CD8-positive, alpha-beta memory T cell (primary cell): ENCODE measurements around the gene LAMA2. TPM values are rescaled to one million over a fixed set of nuclear protein-coding genes. Genes with fewer than 3 reads are reported as not detected.
"Not testable (repeated sequence)": the region's sequence is repeated elsewhere in the genome, so short reads cannot be mapped to it uniquely, and the experiment has no call there.

ENCODE experiments used
- CTCF ChIA-PET: fragments of 350-600 bp; sonication (Branson Sonifier 250); formaldehyde crosslinking; loops from one replicate; lab custom pipeline; 2021; ENCODE audit warnings: antibody characterized with exemption; lab: Charles Lee
- POLR2A ChIA-PET: fragments of 350-600 bp; sonication (Branson Sonifier 250); formaldehyde crosslinking; loops from one replicate; lab custom pipeline; 2021; ENCODE audit warnings: antibody characterized with exemption; lab: Charles Lee
- DNase-seq, 5 donors: peaks; one replicate each; pipeline versions ENCODE4 v3.0.0 to v3.0.0-alpha.2; 2020 to 2022; ENCODE audit warnings: mixed read lengths in 1 of 5
- H3K27ac ChIP-seq: one replicate; pipeline ENCODE4 v1.7.0; 2013; ENCODE audit warnings: low read depth, mild to moderate bottlenecking, low read length, moderate library complexity
- H3K27me3 ChIP-seq: 2 replicates; pipeline ENCODE4 v1.7.0; 2013; ENCODE audit warnings: low read length, mild to moderate bottlenecking; ENCODE audit not compliant: insufficient read depth, poor library complexity, severe bottlenecking
- H3K36me3 ChIP-seq: 2 replicates; pipeline ENCODE4 v1.7.0; 2013; ENCODE audit warnings: mild to moderate bottlenecking, low read length, moderate library complexity; ENCODE audit not compliant: insufficient read depth
- H3K4me1 ChIP-seq: 2 replicates; pipeline ENCODE4 v1.7.0; 2013; ENCODE audit warnings: mild to moderate bottlenecking, low read length, moderate library complexity; ENCODE audit not compliant: insufficient read depth
- H3K4me3 ChIP-seq: 2 replicates; pipeline ENCODE4 v1.7.0; 2013; ENCODE audit warnings: mild to moderate bottlenecking, low read length
- H3K9me3 ChIP-seq: 2 replicates; pipeline ENCODE4 v1.7.0; 2013; ENCODE audit warnings: mild to moderate bottlenecking, low read length
- H3K27ac Mint-ChIP-seq, 8 donors: one replicate each; pipeline ENCODE4 v1.8.0; 2020 to 2021; ENCODE audit warnings: mixed read lengths in 8 of 8, mild to moderate bottlenecking in 6 of 8, inconsistent platforms in 3 of 8, moderate library complexity in 3 of 8
- H3K27me3 Mint-ChIP-seq, 2 donors: one replicate each; pipeline ENCODE4 v1.8.0; 2020 to 2021; ENCODE audit warnings: mixed read lengths in 2 of 2, mild to moderate bottlenecking in 1 of 2, moderate library complexity in 1 of 2
- H3K36me3 Mint-ChIP-seq, 3 donors: one replicate each; pipeline ENCODE4 v1.8.0; 2020 to 2021; ENCODE audit warnings: mixed read lengths in 3 of 3, inconsistent platforms in 1 of 3, mild to moderate bottlenecking in 1 of 3
- H3K4me1 Mint-ChIP-seq, 3 donors: one replicate each; pipeline ENCODE4 v1.8.0; 2020 to 2021; ENCODE audit warnings: mixed read lengths in 3 of 3, inconsistent platforms in 1 of 3, mild to moderate bottlenecking in 1 of 3
- H3K4me3 Mint-ChIP-seq, 7 donors: one replicate each; pipeline ENCODE4 v1.8.0; 2020 to 2021; ENCODE audit warnings: mixed read lengths in 7 of 7, mild to moderate bottlenecking in 6 of 7, moderate library complexity in 4 of 7, inconsistent platforms in 2 of 7
- H3K9me3 Mint-ChIP-seq, 5 donors: one replicate each; pipeline ENCODE4 v1.8.0; 2020 to 2022; ENCODE audit warnings: mixed read lengths in 5 of 5, mild to moderate bottlenecking in 3 of 5, moderate library complexity in 2 of 5, inconsistent platforms in 1 of 5
- polyA plus RNA-seq: library from polyadenylated mRNA; unstranded; fragments of 300-500 nt; fragmentation: Illumina TruSeq; gene quantifications from one replicate; pipeline ENCODE4 v1.2.3, GENCODE V29; 2021
- total RNA-seq, 2 experiments: library from RNA; stranded (reverse); gene quantifications; one replicate each; pipeline ENCODE4 v1.2.3, GENCODE V29; 2021

Gene LAMA2
- total and polyA plus RNA-seq, 3 experiments from 2014 or later = 0.09 to 0.96 (median 0.45) TPM

DNA sequence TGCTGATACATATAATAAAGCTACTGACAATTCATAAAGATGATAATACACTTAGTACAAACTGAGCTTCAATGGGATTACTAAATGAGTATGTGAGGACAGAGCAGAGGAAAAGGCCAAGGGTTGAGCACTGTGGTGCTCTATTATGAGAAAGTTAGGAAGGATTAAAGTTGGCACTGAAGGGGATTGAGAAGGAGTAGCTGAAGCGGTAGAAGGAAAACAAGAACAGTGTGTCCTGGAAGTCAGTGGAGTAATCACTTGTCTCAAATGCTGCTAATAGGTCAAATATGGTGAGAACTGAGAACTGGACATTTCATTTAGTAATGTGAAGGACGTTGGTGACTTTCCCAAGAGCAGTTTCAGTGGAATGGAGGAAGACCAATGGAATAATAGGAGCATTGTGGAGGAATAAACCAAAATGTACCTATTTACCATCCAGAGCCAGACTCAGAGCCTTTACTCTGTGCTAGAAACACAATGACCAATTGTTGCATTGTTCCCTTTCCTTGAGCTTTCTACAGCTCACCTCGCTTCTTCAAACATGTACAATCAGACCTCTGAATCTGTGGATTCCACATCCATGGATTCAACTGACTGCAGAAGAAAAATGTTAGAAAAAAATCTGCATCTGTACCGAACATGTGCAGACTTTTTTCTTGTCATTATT, 255.9 kb downstream of the LAMA2 start:
- ChIA-PET POLR2A (no interaction called here), CTCF (no interaction called here)

GRCh38 chr6:129140526-129140925, 257.6 kb downstream of the LAMA2 start:
- H3K27me3 Mint-ChIP-seq = no peaks in the 10 kb centered on the region
- no peak overlapping the region for H3K4me3 ChIP-seq
- no peaks in the 10 kb centered on the region for H3K9me3 ChIP-seq
- no peak overlapping the region for H3K4me3 Mint-ChIP-seq
- H3K4me1 Mint-ChIP-seq = no peaks in the 10 kb centered on the region
- H3K27ac Mint-ChIP-seq = no peak overlapping the region
- no peak for DNase-seq
- no peak overlapping the region for H3K27ac ChIP-seq
- CTCF ChIA-PET = no interaction called here
- H3K4me1 ChIP-seq = no peaks in the 10 kb centered on the region
- H3K36me3 ChIP-seq = no peaks in the 10 kb centered on the region
- POLR2A ChIA-PET = no interaction called here
- H3K27me3 ChIP-seq = no peaks in the 10 kb centered on the region
- no peaks in the 10 kb centered on the region for H3K9me3 Mint-ChIP-seq
- H3K36me3 Mint-ChIP-seq = no peaks in the 10 kb centered on the region

More for the DNA sequence above, 255.9 kb downstream of the LAMA2 start:
- Mint-ChIP-seq H3K4me1 (no peaks in the 10 kb centered on the region), H3K27ac (peak overlapping the region in 1 of 8 donors; percentile 78), H3K4me3 (no peak overlapping the region), H3K27me3 (peaks cover 0 to 2% of the 10 kb centered on the region in 2 donors), H3K36me3 (no peaks in the 10 kb centered on the region), H3K9me3 (no peaks in the 10 kb centered on the region)
- Histone ChIP-seq H3K4me3 (no peak overlapping the region), H3K36me3 (no peaks in the 10 kb centered on the region), H3K4me1 (no peaks in the 10 kb centered on the region), H3K27ac (no peak overlapping the region), H3K9me3 (no peaks in the 10 kb centered on the region), H3K27me3 (no peaks in the 10 kb centered on the region)
- no peak for DNase-seq

DNA sequence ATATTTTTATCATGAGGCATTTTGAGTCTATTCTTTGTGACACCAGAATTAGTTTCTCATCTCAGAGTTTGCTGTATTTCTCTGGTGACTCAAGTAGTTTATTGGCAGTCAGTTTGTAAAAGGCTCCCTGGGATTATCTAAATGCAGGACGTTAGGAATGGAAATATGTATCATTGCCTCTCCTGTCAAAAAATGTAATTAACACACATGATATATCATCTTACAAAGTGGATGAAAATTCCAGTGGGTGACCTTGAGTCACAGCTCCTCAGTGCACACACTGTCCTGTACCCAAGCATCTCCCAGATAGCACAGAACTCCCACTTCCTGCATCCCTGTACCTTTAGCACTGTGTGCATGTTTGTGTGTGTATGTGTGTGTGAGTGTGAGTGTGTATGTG, 258.6 kb downstream of the LAMA2 start:
- H3K27me3 Mint-ChIP-seq = no peaks in the 10 kb centered on the region
- Histone ChIP-seq H3K9me3 (no peaks in the 10 kb centered on the region), H3K4me1 (no peaks in the 10 kb centered on the region), H3K4me3 (no peak overlapping the region), H3K36me3 (no peaks in the 10 kb centered on the region), H3K27ac (no peak overlapping the region), H3K27me3 (no peaks in the 10 kb centered on the region)
- no peak overlapping the region for H3K4me3 Mint-ChIP-seq
- no peak for DNase-seq
- ChIA-PET CTCF (no interaction called here), POLR2A (no interaction called here)
- no peaks in the 10 kb centered on the region for H3K36me3 Mint-ChIP-seq
- no peaks in the 10 kb centered on the region for H3K4me1 Mint-ChIP-seq
- no peak overlapping the region for H3K27ac Mint-ChIP-seq
- H3K9me3 Mint-ChIP-seq = no peaks in the 10 kb centered on the region

DNA sequence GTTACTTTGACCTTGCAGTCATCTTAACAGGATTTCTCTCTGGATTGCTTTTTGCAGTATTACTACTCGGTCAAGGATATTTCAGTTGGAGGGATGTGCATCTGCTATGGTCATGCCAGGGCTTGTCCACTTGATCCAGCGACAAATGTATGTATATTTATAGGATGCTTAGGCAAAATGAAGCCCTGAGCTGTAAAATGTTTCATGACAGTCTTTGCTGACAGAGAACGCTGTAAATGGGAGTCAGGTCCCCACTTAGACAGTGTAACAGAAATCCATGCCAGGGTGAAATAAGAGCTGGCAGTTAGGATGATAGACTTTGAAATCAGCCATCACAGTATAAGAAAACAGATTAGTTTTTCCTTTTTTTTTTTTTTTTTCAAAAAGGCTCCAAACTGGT, 264.0 kb downstream of the LAMA2 start:
- Histone ChIP-seq H3K4me1 (no peaks in the 10 kb centered on the region), H3K9me3 (no peaks in the 10 kb centered on the region), H3K4me3 (no peak overlapping the region), H3K36me3 (no peaks in the 10 kb centered on the region), H3K27ac (no peak overlapping the region), H3K27me3 (no peaks in the 10 kb centered on the region)
- H3K27me3 Mint-ChIP-seq = no peaks in the 10 kb centered on the region
- H3K36me3 Mint-ChIP-seq = no peaks in the 10 kb centered on the region
- ChIA-PET CTCF (interaction anchor here (0.8 kb wide), 1 partner anchor 11 kb away, joined by 4 read pairs; no protein-coding TSS in a partner anchor), POLR2A (no interaction called here)
- H3K4me3 Mint-ChIP-seq = no peak overlapping the region
- H3K9me3 Mint-ChIP-seq = no peaks in the 10 kb centered on the region
- H3K4me1 Mint-ChIP-seq = no peaks in the 10 kb centered on the region
- no peak overlapping the region for H3K27ac Mint-ChIP-seq
- no peak for DNase-seq

GRCh38 chr6:129150507-129150906, 267.6 kb downstream of the LAMA2 start:
- Mint-ChIP-seq H3K4me3 (no peak overlapping the region), H3K4me1 (no peaks in the 10 kb centered on the region), H3K36me3 (no peaks in the 10 kb centered on the region), H3K27ac (no peak overlapping the region), H3K9me3 (no peaks in the 10 kb centered on the region), H3K27me3 (no peaks in the 10 kb centered on the region)
- ChIA-PET CTCF (no interaction called here), POLR2A (no interaction called here)
- Histone ChIP-seq H3K36me3 (no peaks in the 10 kb centered on the region), H3K27me3 (no peaks in the 10 kb centered on the region), H3K9me3 (no peaks in the 10 kb centered on the region), H3K4me1 (no peaks in the 10 kb centered on the region), H3K27ac (no peak overlapping the region), H3K4me3 (no peak overlapping the region)
- DNase-seq = no peak

GRCh38 chr6:129153257-129153656, 270.3 kb downstream of the LAMA2 start:
- Mint-ChIP-seq H3K27ac (no peak overlapping the region), H3K36me3 (no peaks in the 10 kb centered on the region), H3K27me3 (no peaks in the 10 kb centered on the region), H3K9me3 (no peaks in the 10 kb centered on the region), H3K4me1 (no peaks in the 10 kb centered on the region), H3K4me3 (no peak overlapping the region)
- POLR2A ChIA-PET = no interaction called here
- Histone ChIP-seq H3K36me3 (no peaks in the 10 kb centered on the region), H3K27me3 (no peaks in the 10 kb centered on the region), H3K27ac (no peak overlapping the region), H3K4me1 (no peaks in the 10 kb centered on the region), H3K9me3 (no peaks in the 10 kb centered on the region), H3K4me3 (no peak overlapping the region)
- CTCF ChIA-PET = interaction anchor here (0.8 kb wide), 1 partner anchor 8 kb away, joined by 3 read pairs; no protein-coding TSS in a partner anchor
- no peak for DNase-seq

GRCh38 chr6:129159242-129159641, 276.3 kb downstream of the LAMA2 start:
- H3K9me3 ChIP-seq, H3K36me3 Mint-ChIP-seq, H3K27ac ChIP-seq, H3K27ac Mint-ChIP-seq, H3K9me3 Mint-ChIP-seq, H3K4me3 Mint-ChIP-seq, H3K4me3 ChIP-seq, POLR2A ChIA-PET, H3K4me1 ChIP-seq, CTCF ChIA-PET, H3K27me3 ChIP-seq, H3K27me3 Mint-ChIP-seq, H3K36me3 ChIP-seq, H3K4me1 Mint-ChIP-seq, DNase-seq: not testable (repeated sequence)

DNA sequence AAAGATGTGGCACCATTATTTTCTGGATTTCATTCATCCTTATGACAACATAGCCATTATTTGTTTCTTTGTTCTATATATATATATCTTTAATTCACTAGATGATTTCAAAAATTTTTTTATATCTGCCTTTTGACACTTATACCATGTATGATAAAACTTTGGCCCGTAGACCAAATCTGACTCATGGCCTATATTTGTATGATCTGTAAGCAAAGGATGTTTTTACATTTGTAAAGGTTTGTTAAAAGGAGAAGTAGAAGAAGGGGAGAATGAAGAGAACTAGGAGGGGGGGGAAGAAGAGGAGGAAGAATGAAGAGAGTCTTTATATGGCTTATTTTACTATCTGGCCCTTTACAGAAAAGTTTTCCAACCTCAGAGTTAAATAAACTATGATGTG, 279.7 kb downstream of the LAMA2 start:
- H3K4me3 Mint-ChIP-seq = no peak overlapping the region
- H3K27me3 Mint-ChIP-seq = no peaks in the 10 kb centered on the region
- H3K36me3 Mint-ChIP-seq = no peaks in the 10 kb centered on the region
- H3K4me1 ChIP-seq = no peaks in the 10 kb centered on the region
- no peak overlapping the region for H3K4me3 ChIP-seq
- H3K4me1 Mint-ChIP-seq = no peaks in the 10 kb centered on the region
- ChIA-PET POLR2A (no interaction called here), CTCF (no interaction called here)
- DNase-seq = no peak
- no peaks in the 10 kb centered on the region for H3K27me3 ChIP-seq
- no peak overlapping the region for H3K27ac ChIP-seq
- H3K9me3 Mint-ChIP-seq = no peaks in the 10 kb centered on the region
- H3K36me3 ChIP-seq = no peaks in the 10 kb centered on the region
- no peaks in the 10 kb centered on the region for H3K9me3 ChIP-seq
- no peak overlapping the region for H3K27ac Mint-ChIP-seq
